HEK293 (cell line): ENCODE measurements around the gene PAK3.

Experiments used
- CTCF ChIP-seq: fragments of 450-650 bp; formaldehyde crosslinking; IDR thresholded peaks from 2 replicates; pipeline ENCODE4 v1.5.1; 2016; ENCODE audit warnings: missing biosample characterization, missing genetic modification characterization
- GLI4 ChIP-seq: fragments of 450-650 bp; formaldehyde crosslinking; IDR thresholded peaks from 2 replicates; pipeline ENCODE4 v1.5.1; 2016; ENCODE audit warnings: missing biosample characterization, missing genetic modification characterization
- PRDM4 ChIP-seq: fragments of 450-650 bp; formaldehyde crosslinking; IDR thresholded peaks from 2 replicates; pipeline ENCODE4 v1.5.1; 2017; ENCODE audit warnings: missing biosample characterization, missing genetic modification characterization
- ZNF174 ChIP-seq: fragments of 450-650 bp; formaldehyde crosslinking; IDR thresholded peaks from 2 replicates; pipeline ENCODE4 v1.5.0; 2017; ENCODE audit warnings: missing biosample characterization, mild to moderate bottlenecking, missing genetic modification characterization
- ZNF26 ChIP-seq: fragments of 450-650 bp; formaldehyde crosslinking; IDR thresholded peaks from 2 replicates; pipeline ENCODE4 v1.5.1; 2016; ENCODE audit warnings: missing biosample characterization, missing genetic modification characterization
- ZNF302 ChIP-seq: fragments of 450-650 bp; formaldehyde crosslinking; IDR thresholded peaks from 2 replicates; pipeline ENCODE4 v1.5.1; 2016; ENCODE audit warnings: missing biosample characterization, missing genetic modification characterization, low read depth
- ZNF324 ChIP-seq: fragments of 450-650 bp; formaldehyde crosslinking; IDR thresholded peaks from 2 replicates; pipeline ENCODE4 v1.5.1; 2016; ENCODE audit warnings: missing biosample characterization, missing genetic modification characterization
- ZNF350 ChIP-seq: fragments of 450-650 bp; formaldehyde crosslinking; IDR thresholded peaks from 2 replicates; pipeline ENCODE4 v1.5.0; 2017; ENCODE audit warnings: missing biosample characterization, mild to moderate bottlenecking, missing genetic modification characterization

- TF ChIP-seq CTCF (tag by site-specific recombination) (peak; percentile 44; the same call in 1 of the 2 replicates), ZNF26 (tag by site-specific recombination) (no peak), PRDM4 (no peak), ZNF350 (tag by site-specific recombination) (no peak), ZNF302 (tag by site-specific recombination) (no peak), ZNF174 (tag by site-specific recombination) (no peak), ZNF324 (tag by site-specific recombination) (no peak), GLI4 (no peak)
Observed at GRCh38 chrX:111244235-111244750, 148.3 kb downstream of the PAK3 start.
